OCI-LY3 (cell line): ENCODE measurements around the gene UNC45A.

Experiments
- CTCF ChIP-seq: fragments of 200-600, 300-600 bp; sonication (generic); IDR thresholded peaks from 2 replicates; pipeline ENCODE4 v1.5.1; 2014; ENCODE audit warnings: antibody characterized with exemption, low read length, low read depth
- EZH2phosphoT487 ChIP-seq: fragments of 200-600 bp; shearing (Covaris generic); IDR thresholded peaks from 2 replicates; pipeline ENCODE4 v1.6.1; 2018; ENCODE audit warnings: antibody characterized with exemption, mixed run types, low read depth

DNA sequence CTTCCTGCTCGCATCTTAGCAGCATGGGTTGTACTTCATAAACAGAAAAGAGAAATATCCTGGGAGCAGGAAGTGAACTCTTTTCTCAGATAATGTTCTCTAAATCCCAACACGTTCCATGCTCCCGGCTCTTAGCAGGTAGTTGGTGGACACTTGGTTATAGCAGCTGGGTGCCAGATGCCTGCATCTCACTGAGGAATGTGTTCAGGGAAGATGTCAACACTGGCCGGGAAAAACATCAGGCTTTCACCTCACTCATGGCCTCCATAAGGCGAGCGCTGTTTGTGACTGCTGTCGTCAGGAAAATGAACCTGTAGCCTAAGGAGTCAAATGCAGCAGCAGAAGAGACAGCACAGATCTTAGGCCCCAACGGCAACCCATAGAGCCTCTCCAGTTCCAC lies 63.7 kb downstream of the UNC45A start:
- TF ChIP-seq CTCF, result no peak
- no peak for TF ChIP-seq EZH2phosphoT487
